GM21447 (cell line): ENCODE results near the gene CNIH1.
A peak's percentile ranks its signal among the peaks of the same experiment; 100 is the strongest.
"Not testable (repeated sequence)": the region's sequence is repeated elsewhere in the genome, so short reads cannot be mapped to it uniquely, and the experiment has no call there.

Experiments
- ATAC-seq: cut with Tn5 transposase; IDR thresholded peaks from one replicate; pipeline ENCODE4 v1.9.1; 2021; ENCODE audit not compliant: unreplicated experiment

CNIH1 gene

DNA sequence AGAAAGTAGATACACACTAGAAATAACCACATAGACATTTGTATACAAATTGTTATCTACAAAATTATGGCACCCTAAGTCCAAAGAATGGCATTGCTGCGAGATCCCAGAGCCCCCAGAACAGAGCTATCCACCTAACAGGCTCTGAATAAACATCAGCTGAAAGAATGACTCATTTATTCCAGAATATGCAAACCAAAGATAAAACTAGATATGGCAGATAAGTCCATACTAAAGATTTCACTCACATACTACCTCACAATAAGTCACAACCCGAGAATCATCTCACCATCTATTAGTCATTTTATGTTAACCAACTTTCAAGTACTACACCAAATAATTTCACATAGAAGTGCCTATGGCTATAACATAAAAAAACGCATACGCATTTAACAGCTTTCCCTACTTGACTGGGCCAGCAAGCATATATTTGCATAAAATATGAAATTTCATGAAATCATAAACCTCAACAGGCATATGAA lies 5.6 kb downstream of the CNIH1 start:
- ATAC-seq = no peak

DNA sequence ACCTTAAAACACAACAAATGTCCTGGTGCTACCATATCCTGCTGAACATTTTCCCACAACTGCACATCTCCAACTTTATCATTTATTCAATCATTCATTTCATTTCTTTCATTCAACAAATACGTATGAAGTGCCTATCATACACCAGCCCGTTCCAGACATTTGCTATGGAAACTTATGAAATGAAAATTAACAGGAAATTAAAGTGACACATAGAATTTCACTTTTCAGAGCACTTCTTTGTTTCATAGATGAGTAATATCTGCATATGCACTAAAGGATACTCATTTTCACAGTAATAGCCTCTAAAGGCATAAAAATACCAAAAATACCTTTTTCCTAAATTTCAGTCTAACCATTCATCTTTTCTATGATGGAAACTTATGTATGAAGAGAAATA lies 12.6 kb downstream of the CNIH1 start:
- ATAC-seq = no peak

DNA sequence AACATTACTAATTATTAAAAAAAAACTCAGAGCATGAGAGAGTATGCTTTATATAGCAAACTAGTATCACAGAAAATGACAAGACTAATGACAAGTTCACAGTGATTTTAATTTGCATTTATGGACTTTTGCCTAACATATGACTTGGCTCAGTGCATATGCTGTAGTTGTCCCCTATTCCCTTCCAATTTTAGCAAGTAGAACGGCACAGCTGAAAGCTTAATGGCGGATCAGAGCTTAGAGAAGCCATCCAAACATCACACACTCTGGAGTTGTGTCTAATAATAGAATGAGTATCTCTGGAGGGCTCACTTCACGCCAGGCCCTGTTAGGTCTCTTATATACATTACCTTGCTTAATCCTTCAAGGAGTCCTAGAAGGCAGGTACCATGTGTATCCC lies 13.3 kb downstream of the CNIH1 start:
- no peak for ATAC-seq

DNA sequence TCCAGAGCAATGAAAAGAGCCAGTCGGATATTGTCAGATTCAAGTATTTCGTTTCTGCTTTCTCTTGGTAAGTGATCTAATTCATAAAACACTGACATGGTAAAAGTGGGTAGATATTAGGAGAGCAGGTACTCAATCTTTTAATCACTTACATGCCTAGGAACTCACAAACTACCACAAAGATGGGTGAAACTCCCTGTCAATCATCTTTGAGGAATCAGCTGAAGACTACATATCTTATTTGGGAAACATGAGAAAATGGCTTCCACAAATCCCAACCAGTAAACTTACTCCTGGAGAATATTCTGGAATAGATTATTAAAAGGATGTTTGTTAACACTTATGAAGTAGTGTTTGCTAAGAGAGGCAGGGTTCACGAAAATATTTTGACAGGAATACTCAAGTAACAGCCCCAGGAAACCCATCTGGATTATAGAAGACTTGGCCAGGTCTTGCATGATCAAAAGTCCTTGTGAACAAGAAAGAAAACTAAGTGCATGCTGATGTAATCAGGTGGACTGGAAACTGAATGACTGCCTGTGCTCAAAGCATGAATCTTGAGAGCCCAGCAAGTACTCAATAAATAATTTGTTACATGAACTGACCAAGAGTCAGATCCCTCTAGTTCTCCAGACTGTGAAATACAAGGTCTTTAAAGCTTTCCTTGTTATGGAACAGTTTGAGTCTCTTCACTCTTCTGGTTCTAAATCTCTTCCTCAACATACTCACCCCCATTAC lies 15.5 kb downstream of the CNIH1 start:
- ATAC-seq = no peak

DNA sequence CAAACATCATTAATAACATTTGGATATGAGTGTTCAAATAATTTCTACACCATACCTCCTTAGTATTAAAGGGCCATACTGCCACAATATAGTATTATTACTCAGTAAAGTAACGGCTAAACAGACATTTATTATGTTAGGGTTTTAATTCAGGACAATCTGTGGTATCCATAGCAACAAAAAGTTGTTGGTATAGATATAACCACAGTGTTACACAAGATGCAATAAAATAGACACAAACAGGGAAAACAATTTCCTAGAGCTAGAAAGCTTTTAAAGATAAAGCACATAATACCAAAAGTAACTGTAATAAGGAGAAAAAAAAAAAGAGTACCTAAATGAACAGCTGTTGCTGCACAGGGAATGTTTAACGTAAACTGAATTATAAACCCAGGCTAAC lies 16.1 kb downstream of the CNIH1 start:
- ATAC-seq = no peak

DNA sequence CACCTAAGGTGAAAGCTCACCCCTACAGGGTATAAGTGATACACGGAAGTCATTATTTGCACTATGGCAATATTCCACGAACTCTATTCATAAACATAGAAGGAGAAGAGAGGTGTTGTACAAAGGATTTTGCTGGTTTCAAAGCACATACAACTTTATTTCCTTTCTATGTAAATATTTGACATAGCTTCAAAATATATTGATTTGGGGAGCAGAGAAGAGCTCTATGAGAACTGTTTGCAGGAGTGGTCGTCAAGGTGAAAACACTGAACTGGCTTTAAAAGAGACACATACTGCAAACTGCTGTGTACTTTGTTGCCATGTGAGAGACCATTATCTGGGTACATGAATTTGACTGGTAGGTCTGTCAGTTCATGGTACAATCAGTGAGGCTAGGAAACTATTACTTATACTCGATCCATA lies 16.7 kb downstream of the CNIH1 start:
- no peak for ATAC-seq

DNA sequence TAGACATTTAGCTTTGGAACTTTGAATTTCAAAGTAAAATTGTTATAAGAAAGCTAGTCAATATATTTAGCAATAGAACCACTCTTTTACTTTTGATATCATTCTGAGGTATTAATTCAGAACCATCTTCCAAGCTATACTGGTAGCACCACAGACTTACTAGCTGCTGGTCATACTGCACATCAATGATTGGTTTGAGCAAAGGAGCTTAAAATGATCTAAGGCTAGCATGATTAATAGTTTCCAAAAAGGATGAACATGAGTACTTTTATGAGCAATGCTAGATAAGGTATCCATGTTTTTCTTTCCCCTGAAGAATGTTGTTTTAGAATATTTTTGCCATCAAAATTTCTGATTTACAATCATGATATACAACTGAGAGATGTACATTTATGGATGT lies 17.2 kb downstream of the CNIH1 start:
- no peak for ATAC-seq

DNA sequence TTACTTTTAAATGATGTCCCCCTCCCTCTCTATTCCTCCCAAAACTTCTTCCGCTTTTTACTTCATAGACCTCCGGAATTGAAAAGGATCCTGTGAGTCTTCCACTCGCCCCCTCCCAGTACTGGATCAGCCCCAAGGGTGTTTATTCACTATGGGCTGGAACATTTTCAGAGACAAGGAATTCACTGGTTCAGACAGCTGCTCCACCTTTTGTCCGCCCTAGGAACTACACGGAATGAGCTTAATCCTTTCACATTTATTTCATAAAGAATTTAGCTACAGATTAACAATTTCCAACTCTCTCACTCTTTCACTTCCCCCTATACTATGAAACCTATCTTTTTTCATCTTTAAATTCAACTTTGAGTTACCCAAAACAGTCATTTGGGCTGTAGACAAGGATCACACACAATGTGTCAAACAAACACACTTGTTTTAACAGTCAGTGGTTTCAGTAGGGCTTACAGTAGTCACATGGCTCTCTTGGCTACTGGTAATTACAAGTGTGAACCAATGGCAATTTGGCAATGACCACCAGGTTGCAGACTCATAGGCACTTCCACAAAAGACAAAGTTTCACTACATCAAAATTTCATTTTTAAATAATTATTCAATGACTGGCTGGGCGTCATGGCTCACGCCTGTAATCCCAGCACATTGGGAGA lies 20.6 kb downstream of the CNIH1 start:
- ATAC-seq = no peak

DNA sequence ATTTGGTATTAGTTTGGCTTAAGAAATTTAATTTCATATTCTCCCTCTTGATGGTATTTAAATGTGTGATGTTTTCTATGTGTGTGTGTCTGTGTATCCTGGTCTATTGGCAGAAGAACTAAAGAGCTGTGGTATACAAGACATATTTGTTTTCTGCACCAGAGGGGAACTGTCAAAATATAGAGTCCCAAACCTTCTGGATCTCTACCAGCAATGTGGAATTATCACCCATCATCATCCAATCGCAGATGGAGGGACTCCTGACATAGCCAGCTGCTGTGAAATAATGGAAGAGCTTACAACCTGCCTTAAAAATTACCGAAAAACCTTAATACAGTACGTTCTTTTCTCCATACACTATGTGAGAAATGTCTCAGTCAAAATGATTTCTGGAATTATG lies 29.8 kb downstream of the CNIH1 start:
- no peak for ATAC-seq

DNA sequence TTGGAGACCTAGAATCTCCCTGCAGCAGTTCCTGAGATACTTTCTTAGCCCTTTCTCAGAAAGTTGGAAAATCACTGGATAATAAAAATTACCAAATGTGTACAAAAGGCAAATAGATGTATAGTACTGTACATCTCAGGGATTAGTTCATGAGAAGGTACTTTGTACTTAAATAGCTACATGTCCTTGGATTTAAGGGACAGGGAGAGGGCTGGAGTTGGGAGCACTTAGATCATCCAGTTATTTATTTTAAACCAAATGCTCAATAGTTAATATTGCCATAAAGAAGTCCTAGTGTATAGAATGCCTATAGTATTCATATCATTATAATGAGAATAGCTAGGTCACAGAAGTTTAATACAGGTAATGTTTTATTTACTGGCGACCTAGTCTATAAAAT lies 31.0 kb downstream of the CNIH1 start:
- no peak for ATAC-seq

DNA sequence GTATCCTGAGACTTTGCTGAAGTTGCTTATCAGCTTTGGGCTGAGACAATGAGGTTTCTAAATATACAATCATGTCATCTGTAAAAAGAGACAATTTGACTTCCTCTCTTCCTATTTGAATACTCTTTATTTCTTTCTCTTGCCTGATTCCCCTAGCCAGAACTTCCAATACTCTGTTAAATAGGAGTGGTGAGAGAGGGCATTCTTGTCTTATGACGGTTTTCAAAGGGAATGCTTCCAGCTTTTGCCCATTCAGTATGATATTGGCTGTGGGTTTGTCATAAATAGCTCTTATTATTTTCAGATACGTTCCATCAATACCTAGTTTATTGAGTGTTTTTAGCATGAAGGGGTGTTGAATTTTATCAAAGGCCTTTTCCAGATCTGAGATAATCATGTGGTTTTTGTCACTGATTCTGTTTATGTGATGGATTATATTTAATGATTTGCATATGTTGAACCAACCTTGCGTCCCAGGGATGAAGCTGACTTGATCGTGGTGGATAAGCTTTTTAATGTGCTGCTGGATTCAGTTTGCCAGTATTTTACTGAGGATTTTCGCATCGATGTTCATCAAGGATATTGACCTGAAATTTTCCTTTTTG lies 37.7 kb downstream of the CNIH1 start:
- ATAC-seq = not testable (repeated sequence)

DNA sequence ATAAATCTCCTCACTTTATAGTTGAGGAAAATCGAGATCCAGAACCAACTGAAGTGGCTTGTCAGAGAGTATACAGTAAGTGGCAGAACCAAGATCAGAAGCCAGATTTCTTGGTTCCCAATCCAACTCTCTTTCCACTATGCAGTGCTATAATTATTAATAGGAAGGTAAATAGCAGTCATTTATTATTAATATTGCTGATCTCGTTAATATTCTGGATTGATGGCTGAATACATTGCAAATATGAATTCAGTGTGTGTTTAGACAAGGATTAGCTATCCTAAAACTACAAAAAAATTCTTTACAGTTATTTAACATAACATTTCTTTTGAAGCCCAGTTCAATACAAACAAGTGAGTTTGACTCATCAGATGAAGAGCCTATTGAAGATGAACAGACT lies 41.6 kb downstream of the CNIH1 start:
- ATAC-seq = no peak

DNA sequence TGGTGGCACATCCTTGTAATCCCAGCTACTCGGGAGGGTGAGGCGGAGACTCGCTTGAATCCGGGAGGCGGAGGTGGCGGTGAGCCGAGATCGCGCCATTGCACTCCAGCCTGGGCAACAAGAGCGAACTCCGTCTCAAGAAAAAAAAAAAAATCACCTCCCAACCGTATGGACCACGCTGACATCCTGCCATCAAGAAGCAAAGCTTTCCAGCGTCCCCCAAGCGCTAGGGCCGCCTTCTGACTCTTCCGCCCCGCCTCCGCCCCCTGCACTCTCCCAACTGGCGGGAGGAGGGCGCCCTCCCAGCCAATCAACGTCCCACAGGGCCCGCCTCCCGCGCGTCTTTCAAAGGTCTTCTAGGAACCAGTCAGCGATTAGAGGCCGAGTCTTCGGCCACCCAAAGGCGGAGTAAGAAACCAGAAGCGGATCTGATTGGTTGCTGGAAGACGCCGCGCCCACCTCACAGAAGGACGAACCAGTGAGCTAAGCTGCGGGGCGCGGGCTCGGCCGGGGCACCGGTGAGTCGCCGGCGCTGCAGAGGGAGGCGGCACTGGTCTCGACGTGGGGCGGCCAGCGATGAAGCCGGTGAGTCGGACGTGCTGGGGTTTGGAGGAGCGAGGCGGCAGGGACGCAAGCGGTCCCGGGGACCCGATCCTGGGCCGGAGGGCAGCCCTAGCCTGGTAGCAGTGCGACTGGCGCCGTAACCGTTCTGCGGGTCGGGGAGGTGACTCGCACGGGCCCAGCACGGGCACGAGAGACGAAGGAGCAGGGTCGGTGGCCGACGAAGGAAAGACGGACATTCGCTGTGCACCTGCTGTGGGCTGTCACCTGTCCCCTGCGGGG lies 44.5 kb downstream of the CNIH1 start, which contains the start of gene CDKN3:
Gene CDKN3, plus strand, starts transcription at position 515 of the 843 bp plus-strand sequence. Its CDS starts 62 bp downstream, at position 577.
- peak; percentile 96 for ATAC-seq

DNA sequence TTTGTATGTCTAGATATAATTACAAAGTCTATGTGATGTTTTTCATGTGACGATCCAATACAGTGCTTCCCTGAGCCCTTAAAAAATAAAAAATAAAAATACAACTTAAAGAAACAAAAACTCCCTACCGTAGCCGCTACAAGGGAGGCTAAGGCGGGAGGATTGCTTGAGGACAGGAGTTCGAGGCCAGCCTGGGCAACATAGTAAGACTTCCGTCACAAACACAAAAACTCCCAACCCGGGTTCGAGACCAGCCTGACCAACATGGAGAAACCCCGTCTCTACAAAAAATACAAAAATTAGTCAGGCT lies 45.0 kb downstream of the CNIH1 start:
- no peak for ATAC-seq

DNA sequence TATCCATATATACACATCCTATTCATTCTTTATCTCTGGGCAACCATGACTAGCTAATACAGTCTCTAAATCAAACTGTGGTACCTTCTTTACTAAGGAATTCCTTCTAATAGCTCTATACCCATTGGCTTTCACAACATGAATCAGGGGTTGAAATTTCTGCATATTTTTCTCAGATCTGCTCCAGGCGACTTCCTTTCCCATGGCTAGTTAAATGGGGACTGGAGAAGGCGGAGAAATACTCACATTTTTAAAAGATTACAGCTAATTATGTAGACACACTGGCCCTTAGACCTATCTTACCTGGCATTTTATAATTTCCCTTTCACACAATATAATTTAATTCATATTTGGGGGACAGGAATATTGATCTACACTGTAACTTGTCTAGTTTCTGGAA lies 45.5 kb downstream of the CNIH1 start:
- ATAC-seq = no peak

DNA sequence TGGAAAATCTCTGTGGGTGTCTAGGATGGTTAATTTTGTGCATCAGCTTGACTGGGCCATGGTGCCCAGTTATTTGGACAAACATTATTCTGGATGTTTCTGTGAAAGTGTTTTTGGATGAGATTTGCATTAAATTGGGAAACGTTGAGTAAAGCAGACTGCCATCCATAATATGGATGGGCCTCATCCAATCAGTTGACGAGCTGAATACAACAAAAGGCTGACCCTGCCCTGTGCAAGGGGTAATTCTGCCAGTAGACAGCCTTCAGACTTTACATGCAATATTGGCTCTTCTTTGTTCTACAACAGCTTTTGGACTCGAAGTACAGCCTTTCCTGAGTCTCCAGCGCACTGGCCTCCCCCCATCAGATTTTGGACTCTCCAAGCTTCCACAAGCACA lies 45.9 kb downstream of the CNIH1 start:
- no peak for ATAC-seq

DNA sequence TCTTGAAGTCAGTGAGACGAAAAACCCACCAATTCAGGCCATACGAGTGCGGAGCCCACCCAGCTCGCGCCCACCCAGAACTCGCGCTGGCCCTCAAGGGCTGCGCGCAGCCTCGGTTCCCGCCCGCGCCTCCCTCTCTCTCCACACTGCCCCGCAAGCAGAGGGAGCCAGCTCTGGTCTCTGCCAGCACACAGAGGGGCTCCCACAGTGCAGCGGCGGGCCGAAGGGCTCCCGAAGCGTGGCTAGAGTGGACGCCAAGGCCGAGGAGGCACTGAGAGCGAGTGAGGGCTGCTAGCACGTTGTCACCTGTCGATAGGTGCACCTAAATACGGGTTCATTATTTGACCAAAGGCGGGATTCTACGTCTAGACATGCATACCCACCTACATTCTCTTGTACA lies 46.6 kb downstream of the CNIH1 start:
- ATAC-seq = no peak

DNA sequence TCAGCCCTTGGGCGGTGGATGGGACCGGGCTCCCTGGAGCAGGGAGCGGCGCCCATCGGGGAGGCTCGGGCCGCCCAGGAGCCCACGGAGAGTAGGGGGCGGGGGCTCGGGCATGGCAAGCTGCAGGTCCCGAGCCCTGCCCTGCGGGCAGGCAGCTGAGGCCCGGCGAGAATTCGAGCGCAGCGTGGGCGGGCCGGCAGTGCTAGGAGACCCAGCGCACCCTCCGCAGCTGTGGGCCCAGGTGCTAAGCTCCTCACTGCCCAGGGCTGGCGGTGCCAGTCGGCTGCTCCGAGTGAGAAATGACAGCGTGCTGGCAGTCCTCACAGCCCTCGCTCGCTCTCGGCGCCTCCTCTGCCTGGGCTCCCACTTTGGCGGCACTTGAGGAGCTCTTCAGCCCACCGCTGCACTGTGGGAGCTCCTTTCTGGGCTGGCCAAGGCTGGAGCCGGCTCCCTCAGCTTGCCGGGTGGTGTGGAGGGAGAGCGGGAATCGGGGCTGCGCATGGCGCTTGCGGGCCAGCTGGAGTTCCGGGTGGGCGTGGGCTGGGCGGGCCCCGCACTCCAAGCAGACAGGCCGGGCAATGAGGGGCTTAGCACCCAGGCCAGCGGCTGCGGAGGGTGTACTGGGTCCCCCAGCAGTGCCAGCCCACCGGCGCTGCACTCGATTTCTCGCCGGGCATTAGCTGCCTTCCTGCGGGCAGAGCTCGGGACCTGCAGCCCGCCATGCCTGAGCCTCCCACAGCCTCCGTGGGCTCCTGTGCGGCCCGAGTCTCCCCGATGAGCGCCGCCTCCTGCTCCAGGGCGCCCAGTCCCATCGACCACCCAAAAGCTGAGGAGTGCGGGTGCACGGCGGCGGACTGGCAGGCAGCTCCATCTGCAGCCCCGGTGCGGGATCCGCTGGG lies 47.9 kb downstream of the CNIH1 start:
- not testable (repeated sequence) for ATAC-seq

DNA sequence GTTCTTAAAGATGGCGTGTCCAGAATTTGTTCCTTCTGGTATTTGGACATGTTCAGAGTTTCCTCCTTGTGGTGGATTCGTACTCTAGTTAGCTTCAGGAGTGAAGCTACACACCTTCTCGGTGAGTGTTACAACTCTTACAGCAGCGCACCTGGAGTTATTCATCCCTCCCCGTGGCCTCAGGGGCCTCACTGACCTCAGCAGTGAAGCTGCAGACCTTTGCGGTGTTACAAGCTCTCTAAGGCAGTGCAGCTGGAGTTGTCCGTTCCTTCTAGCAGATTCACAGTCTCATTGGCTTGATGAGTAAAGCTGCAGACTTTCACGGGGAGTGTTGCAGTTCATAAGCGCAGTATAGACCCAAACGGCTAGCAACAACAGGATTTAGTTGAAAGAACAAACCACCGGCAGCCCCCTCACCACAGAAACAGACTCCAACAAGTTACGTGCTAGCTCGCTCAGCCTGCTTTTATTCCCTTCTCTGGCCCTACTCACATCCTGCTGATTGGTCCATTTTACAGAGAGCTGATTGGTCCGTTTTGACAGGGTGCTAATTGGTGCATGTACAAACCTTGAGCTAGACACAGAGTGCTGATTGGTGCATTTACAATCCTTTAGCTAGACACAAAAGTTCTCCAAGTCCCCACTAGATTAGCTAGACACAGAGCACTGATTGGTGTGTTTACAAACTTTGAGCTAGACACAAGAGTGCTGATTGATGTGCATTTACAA lies 48.9 kb downstream of the CNIH1 start:
- ATAC-seq = no peak

DNA sequence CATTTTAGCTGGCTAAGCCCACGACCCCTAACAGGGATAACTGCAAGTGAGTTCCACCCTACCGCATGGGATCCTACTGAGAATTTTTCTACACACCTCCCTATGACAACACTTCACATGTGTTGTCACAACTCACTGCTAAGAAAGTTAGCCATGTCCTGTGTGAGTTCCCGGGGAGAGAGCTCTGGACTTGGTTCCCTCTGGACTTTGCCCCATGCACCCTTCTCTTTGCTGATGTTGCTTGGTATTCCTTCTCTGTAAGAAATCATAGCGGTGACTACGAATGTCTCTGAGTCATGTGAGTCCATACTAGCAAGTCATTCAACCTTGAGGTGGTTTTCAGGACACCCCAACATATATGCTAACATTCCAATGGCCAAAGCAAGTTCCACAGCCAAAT lies 53.8 kb downstream of the CNIH1 start:
- ATAC-seq = no peak
